GM12873 (cell line): ENCODE measurements around the gene TPX2.

Experiments
- CTCF ChIP-seq: IDR thresholded peaks from 2 replicates; pipeline ENCODE4 v1.5.1; 2012; ENCODE audit warnings: low read depth, mild to moderate bottlenecking, moderate library complexity, low read length, control low read depth; ENCODE audit not compliant: insufficient read depth; ENCODE audit errors: missing control alignments

The TPX2 gene

DNA sequence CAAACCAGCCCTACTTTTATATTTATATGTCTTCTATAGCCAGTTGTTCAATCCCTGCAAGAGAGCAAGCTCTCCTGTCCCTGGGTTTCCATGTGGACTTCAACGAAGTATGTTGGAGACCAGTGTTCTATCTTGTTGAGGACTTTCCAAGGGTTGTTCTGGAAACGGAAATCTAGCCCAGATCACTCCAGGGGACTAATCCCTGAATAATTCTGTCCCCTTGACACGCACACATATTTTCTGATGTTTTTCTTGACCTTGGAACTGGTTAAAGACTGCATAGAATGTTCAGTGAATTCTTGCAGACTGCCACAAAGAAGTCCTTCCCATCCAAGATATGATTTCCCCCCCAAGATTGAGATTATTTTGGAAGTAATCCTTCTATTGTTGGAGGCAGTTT lies 70.6 kb downstream of the TPX2 start:
- no peak for TF ChIP-seq CTCF

DNA sequence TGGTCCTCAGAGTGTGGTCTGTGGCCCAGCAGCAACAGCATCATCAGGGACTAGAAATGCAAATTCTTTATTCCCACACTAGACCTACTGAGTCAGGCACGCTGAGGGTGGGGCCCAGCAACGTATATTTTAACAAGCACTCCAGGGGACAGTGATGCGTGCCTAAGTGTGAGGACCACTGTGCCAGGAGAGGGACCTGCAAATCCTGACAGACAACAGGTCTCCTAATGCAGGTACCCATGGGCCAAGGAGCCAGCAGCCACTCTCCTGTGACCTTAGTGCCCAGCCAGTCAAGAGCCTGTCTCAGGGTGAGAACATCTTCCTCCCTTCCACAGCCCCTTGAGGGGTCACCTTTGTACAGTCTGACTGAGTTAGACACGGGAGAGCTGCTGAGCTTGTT lies 72.1 kb downstream of the TPX2 start:
- TF ChIP-seq CTCF = no peak

DNA sequence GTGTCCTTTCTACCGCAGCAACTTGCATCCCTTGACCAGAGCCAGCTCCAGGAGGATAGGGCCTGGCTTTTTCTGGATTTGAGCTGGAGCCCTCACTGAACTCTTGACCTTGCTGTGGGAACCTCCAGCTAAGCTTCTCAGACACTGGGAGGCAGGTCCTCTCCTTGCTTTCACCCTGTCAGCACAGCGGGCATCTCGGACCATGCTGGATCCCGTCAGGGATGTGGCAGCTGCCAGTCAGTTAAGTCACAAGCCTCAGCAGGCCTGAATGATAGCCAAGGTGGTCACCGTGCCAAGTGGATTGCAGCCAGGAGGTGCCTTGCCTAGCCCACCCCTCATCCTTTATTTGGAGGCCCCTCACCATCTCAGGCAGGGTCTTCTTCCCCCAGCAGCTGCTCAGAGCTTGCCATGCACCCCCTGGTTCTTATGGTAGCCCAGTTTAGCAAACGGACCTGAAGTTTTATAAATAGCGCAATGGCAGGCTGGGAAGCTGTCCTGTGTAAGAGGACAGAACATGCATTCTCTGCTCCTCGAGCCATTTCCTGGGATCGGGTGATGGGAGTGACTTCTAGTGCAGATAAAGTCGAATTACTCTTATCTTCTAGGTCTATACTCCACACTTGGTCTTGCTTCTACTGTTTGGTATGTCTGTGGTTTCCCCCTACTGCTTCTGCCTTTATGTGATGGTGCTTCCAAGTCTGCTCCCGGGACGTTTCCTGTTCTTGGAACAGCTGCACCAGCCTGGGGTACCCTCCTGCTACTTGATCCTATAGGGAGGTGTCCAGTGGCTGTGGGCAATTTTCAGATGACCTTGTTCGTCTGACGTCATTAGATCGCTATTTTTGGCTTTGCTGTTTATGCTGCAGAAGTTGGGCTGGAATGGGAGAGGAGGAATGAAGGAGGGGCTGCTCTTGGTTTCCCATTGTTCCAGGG lies 73.0 kb downstream of the TPX2 start:
- no peak for TF ChIP-seq CTCF

DNA sequence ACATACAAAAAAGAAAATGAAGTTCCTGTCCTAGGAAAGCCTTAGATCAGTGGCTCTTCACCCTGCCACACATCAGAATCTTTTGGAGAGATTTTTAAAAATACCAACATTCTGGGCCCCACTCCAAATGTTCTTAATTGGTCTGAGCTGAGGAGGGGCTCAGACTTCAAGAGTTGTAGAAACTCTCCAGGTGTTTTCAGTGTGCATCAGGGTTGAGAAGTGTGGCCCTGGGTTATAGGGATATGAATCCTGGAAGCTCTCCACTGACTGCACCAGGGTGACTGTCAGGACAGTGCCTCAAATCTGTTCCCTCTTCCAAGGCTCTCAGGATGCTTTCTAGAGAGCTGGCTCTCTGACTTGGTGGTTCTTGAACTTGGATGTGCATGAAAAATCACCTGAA lies 74.5 kb downstream of the TPX2 start:
- no peak for TF ChIP-seq CTCF

DNA sequence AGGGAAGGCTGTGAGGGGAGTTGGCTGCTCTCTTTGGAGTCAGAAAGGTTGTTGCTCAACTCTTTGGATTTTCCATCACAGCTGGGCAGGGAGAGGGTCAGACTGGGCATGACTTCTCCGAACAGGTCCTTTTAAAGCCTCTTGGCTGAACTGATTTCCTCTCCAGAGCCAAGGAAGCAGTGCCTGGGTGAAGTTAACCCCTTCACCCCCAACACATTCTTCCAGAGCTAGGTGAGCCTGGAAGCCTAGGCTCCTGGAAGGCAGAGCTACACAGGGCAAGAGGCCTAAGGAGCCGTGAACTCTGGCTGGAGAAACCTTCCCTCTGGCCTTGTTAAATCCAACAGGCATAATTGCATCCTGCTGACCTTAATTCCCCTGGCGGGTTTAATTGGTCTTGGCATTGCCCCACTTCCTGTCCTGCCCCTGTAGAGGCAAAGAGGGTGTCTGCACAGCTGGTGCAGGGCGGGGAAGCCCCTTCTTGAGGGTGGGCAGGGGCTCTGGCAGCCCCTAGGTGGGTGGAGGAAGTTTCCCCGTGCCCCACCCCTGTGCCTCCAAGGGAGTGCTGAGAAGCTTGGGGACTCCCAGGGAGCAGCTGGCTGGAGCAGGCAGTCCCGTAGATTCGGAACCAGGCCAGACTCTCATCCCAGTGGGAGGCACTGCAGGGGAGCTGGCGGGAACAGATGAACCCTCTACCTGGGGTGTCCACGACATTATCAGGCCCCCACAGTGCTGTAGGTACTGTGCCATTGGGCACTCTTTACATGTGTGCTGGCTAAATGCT lies 76.5 kb downstream of the TPX2 start:
- no peak for TF ChIP-seq CTCF

DNA sequence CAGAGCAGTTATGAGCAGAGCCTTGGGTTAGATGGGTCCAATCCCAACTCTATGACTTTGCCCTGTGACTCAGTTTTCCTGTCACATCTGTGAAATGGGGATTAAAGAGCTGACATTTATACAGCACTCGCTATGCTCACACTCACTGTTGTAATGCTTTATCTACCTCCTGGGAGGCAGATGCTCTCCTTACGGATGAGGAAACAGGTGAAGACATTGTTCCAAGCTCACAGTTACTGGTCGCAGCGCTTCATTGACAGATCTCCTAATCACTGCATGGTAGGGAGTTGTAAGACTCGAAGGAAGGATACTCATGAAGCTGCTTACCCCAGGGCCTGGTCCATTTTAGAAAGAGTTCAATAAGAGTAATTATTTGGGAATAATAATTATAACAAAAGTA lies 77.1 kb downstream of the TPX2 start:
- no peak for TF ChIP-seq CTCF

- TF ChIP-seq CTCF = no peak
These were observed 78.4 kb downstream of the TPX2 start for GRCh38 chr20:31817461-31817860.
